Mucosa of descending colon (tissue), 3 donors: ENCODE data around the gene ULBP1. TPM values are rescaled to one million over a fixed set of nuclear protein-coding genes. Genes with fewer than 3 reads are reported as not detected.

Experiments
- ATAC-seq: fragments of 200-7000 bp; cut with Tn5 transposase; one replicate; pipeline ENCODE4 v1.9.1; 2020; ENCODE audit warnings: mild to moderate bottlenecking, moderate library complexity
- DNase-seq, 3 donors: peaks; one replicate each; pipeline ENCODE4 v3.0.0-alpha.2; 2020
- H3K36me3 ChIP-seq: fragments of 200-600 bp; one replicate; pipeline ENCODE4 v1.8.0; 2021; ENCODE audit warnings: low read depth, mild to moderate bottlenecking
- H3K4me1 ChIP-seq: fragments of 200-600 bp; one replicate; pipeline ENCODE4 v1.8.0; 2021; ENCODE audit warnings: low read depth, mild to moderate bottlenecking
- H3K4me3 ChIP-seq: fragments of 200-600 bp; one replicate; pipeline ENCODE4 v1.8.0; 2021; ENCODE audit warnings: mild to moderate bottlenecking
- H3K9me3 ChIP-seq: fragments of 200-600 bp; one replicate; pipeline ENCODE4 v1.8.0; 2021; ENCODE audit warnings: mild to moderate bottlenecking
- intact Hi-C, 2 donors: fragments of 100-400 bp; cut with DNase I in 1 of 2; cut with micrococcal nuclease in 1 of 2; formaldehyde crosslinking; loops; one replicate each; pipeline versions ENCODE4 v1.11.0 to v1.11.1; 2022; cut with DNase I, micrococcal nuclease
- total RNA-seq, 3 donors: library from RNA; stranded (reverse); fragmentation: NEBNext Ultra II Directional in 2 of 3; extraction: Animal tissue kit (Norgen Biotek cat#: 25700) in 2 of 3; gene quantifications; one replicate each; pipeline versions ENCODE4 v1.2.1 to v1.2.4, GENCODE V29; 2021 to 2023
- TF ChIP-seq, protein P1 (sequence below): fragments of 200-600 bp; IDR thresholded peaks from one replicate; pipeline ENCODE4 v1.8.0; 2022; ENCODE audit warnings: antibody characterized with exemption, mild to moderate bottlenecking
- donor health status: DM: no; HTN: no; CAD: no; lungs with moderate emphysema.
- donor health status: DM: no; HTN: no; CAD: no.
- donor health status: DM: no; HTN: yes; CAD: no.

Gene ULBP1
- total RNA-seq, 3 donors from 2014 or later, result not detected

DNA sequence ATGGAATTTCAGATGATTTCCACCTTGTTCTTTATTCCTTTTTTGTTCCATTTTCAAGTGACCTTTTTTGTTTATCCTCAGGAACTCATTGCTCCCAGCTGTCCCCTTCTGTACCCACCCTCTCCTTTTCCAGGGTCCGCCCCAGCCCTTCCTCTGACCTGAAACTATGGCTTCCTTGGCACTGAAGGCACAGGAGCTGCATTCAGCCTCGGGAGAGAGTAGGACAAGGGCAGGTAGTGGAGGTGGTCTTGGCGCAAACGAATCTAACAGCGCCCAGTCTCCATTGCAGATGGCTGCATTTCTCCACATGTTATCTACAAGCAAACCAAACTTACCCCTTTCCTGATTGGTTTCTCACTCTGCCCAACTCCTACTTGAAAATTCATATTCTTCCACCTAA lies 30.7 kb upstream of the ULBP1 start:
- DNase-seq, result no peak
- no peak for ATAC-seq
- Histone ChIP-seq H3K4me1 (no peaks in the 10 kb centered on the region), H3K4me3 (no peak overlapping the region), H3K9me3 (no peaks in the 10 kb centered on the region), H3K36me3 (no peaks in the 10 kb centered on the region)
- TF ChIP-seq, protein P1, sequence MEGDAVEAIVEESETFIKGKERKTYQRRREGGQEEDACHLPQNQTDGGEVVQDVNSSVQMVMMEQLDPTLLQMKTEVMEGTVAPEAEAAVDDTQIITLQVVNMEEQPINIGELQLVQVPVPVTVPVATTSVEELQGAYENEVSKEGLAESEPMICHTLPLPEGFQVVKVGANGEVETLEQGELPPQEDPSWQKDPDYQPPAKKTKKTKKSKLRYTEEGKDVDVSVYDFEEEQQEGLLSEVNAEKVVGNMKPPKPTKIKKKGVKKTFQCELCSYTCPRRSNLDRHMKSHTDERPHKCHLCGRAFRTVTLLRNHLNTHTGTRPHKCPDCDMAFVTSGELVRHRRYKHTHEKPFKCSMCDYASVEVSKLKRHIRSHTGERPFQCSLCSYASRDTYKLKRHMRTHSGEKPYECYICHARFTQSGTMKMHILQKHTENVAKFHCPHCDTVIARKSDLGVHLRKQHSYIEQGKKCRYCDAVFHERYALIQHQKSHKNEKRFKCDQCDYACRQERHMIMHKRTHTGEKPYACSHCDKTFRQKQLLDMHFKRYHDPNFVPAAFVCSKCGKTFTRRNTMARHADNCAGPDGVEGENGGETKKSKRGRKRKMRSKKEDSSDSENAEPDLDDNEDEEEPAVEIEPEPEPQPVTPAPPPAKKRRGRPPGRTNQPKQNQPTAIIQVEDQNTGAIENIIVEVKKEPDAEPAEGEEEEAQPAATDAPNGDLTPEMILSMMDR, result no peak
- intact Hi-C loops, result loop anchor here in 1 of 2 donors (5.0 kb wide), 1 partner anchor 84 kb away; no protein-coding TSS in a partner anchor

DNA sequence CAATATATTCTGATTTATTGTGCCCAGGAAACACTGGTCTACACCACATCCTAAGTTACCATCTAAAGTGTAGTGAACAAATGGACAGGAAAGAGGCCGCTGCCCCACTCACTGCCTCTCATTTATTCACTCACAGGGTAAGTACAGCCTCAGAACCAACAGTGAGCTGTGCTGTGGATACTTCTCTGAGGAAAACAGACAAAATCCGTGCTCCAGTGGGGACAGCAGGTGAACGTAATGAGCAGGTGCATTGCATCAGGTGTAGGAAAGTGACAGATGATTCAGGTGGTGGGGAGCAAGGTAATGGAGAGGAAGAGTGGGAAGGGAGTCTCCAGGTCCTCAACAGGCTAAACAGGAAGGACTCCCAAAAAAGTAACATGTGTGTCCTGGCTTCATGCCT lies 30.3 kb upstream of the ULBP1 start:
- peaks cover 4% of the 10 kb centered on the region for H3K4me1 ChIP-seq
- H3K4me3 ChIP-seq, result no peak overlapping the region
- H3K36me3 ChIP-seq, result no peaks in the 10 kb centered on the region
- H3K9me3 ChIP-seq, result no peaks in the 10 kb centered on the region
- ATAC-seq (no peak), DNase-seq (no peak)
- intact Hi-C loops, result loop anchor here in 1 of 2 donors (5.0 kb wide), 1 partner anchor 84 kb away; no protein-coding TSS in a partner anchor
- TF ChIP-seq, protein P1, result no peak

DNA sequence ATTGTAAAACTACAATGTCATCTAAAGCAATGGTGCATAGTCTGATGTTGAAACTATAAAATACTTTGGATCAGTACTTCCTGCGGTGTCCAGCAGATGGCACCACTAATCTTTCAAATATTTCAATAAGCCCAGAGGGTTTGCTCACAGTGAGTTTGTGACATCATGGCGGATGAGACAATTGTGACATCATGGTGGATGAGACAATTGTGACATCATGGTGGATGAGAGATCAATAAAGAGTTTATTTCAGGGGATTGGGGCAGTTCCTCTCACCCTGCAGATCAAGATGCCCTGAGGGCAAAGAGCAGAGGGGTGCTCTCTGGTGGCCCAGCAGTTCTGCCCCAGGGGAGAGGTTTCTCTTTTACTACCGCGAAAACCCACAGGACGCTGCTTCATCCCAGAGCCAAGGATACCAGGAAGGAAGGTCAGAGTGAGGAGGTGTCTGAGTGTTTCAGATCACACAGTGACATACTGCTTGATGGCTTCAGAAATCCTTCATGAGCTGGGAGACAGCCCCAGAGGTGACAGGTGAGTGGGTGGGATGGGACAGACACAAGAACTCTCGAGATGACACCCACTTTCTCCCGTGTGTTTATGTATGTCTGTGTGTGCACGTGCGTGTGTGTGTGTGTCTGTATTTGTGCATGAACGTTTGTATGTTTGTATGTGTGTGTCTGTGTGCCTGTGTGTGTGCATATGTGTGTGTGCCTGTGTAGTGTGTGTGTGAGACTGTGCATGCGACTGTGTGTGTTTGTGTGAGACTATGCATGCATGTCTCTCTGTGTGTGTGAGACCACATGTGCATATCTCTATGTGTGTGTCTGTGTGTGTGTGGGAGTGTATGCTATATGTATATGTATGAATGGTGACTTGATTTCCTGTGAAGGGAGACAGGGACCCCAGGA lies 29.2 kb upstream of the ULBP1 start:
- DNase-seq (peak in 1 of 3 donors; percentile 91), ATAC-seq (peak; percentile 78)
- intact Hi-C loops, result loop anchor here (2.0 to 5.0 kb wide), 2 partner anchors 82 to 83 kb away; no protein-coding TSS in a partner anchor
- no peak overlapping the region for H3K4me3 ChIP-seq
- TF ChIP-seq, protein P1, result peak; percentile 61
- H3K36me3 ChIP-seq, result no peaks in the 10 kb centered on the region
- no peaks in the 10 kb centered on the region for H3K9me3 ChIP-seq
- peaks cover 10% of the 10 kb centered on the region for H3K4me1 ChIP-seq

DNA sequence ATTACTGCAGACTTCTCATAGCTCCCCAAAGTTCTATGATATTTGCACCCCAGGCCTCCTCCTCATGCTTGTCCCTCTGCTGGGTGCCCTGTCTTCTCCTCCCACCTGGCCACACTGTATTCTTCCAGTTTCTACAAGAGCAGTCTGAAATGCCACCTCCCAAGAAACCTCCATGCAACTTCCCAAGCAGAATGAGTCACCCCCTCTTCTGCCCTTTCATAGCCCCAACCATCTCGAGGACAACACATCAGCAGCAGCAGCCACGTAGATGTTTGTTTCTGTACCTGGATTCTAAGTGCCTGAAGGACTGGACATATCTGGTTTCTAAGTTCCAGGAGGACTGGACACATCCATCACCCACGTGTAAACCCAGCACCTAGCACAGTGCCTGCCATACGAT lies 28.5 kb upstream of the ULBP1 start:
- H3K9me3 ChIP-seq, result no peaks in the 10 kb centered on the region
- intact Hi-C loops, result loop anchor here in 1 of 2 donors (2.0 kb wide), 1 partner anchor 82 kb away; no protein-coding TSS in a partner anchor
- H3K36me3 ChIP-seq, result no peaks in the 10 kb centered on the region
- no peak overlapping the region for H3K4me3 ChIP-seq
- ATAC-seq (no peak), DNase-seq (no peak)
- peaks cover 10% of the 10 kb centered on the region for H3K4me1 ChIP-seq
- TF ChIP-seq, protein P1, result no peak

DNA sequence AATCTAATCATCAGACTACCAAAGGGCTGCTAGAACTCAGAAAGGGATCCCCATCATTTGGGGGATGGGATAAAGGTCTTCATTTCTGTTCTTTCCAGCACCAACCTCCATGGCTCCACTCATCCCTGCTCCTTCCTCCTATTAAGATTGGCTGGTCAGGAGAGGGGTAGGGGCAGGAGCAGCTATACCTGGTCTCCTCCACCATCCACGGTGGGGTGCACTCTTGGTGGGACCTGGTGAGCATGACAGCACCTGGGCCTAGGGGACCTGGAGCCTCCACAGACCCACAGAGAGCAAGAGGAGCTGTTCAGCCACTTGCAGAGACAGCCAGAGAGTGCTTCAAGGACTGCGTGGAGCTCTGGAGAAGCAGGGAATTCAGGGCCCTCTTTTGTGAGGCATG lies 28.1 kb upstream of the ULBP1 start:
- TF ChIP-seq, protein P1, result no peak
- H3K9me3 ChIP-seq, result no peaks in the 10 kb centered on the region
- ATAC-seq (no peak), DNase-seq (no peak)
- peaks cover 10% of the 10 kb centered on the region for H3K4me1 ChIP-seq
- no peaks in the 10 kb centered on the region for H3K36me3 ChIP-seq
- H3K4me3 ChIP-seq, result no peak overlapping the region
- intact Hi-C loops, result loop anchor here in 1 of 2 donors (2.0 kb wide), 1 partner anchor 81 kb away; no protein-coding TSS in a partner anchor
